ENCODE data around the gene ELAVL4. TPM values are rescaled to one million over a fixed set of nuclear protein-coding genes. Genes with fewer than 3 reads are reported as not detected.

Gene ELAVL4
- polyA plus RNA-seq, 3 donors: not detected

GRCh38 chr1:50181027-50181663 is 72.4 kb downstream of the ELAVL4 start:
- intact Hi-C loops (cut with micrococcal nuclease): no loop called here
- no peak overlapping the region for H3K4me2 ChIP-seq (replicated peaks; ENCODE audit: extremely low read depth, low read length, poor library complexity, severe bottlenecking)
- Mint-ChIP-seq H3K36me3 (no peaks in the 10 kb centered on the region), H3K4me1 (peaks cover 7% of the 10 kb centered on the region), H3K27me3 (ENCODE audit: low read depth in 3 of 3) (peaks cover 1 to 5% (median 3%) of the 10 kb centered on the region in 3 donors), H3K27ac (no peak overlapping the region), H3K4me3 (no peak overlapping the region), H3K9me3 (no peaks in the 10 kb centered on the region)
- no peak overlapping the region for H3K27ac ChIP-seq (ENCODE audit: low read depth in 1 of 2, low read length in 2 of 2)
- no peak overlapping the region for H3K4me3 ChIP-seq (replicated peaks in 1 of 3; ENCODE audit: low read depth in 2 of 3, low read length in 3 of 3)
- H2AFZ ChIP-seq (ENCODE audit: insufficient read depth, low read depth, low read length, poor library complexity, severe bottlenecking): no peak overlapping the region
- H3K79me2 ChIP-seq (ENCODE audit: insufficient read depth, low read length): no peaks in the 10 kb centered on the region
- H3K9ac ChIP-seq (ENCODE audit: insufficient read depth, low read length, poor library complexity, severe bottlenecking): no peak overlapping the region
- H3K4me1 ChIP-seq (ENCODE audit: control insufficient read depth in 1 of 2, insufficient read depth in 2 of 2, low read length in 2 of 2): peaks cover 0 to 4% of the 10 kb centered on the region in 2 donors
- 67% methylated on average over 2 of the region's 3 CpGs for WGBS (ENCODE audit: insufficient coverage)
- H3K27me3 ChIP-seq (ENCODE audit: control insufficient read depth in 2 of 2, insufficient read depth in 2 of 2, low read length in 2 of 2): no peaks in the 10 kb centered on the region
- no peaks in the 10 kb centered on the region for H3K9me3 ChIP-seq (replicated peaks in 1 of 2; ENCODE audit: control insufficient read depth in 1 of 2, insufficient read depth in 1 of 2, low read length in 2 of 2)
- no peaks in the 10 kb centered on the region for H4K20me1 ChIP-seq (ENCODE audit: insufficient read depth, low read length)
- no peak for DNase-seq
- no peak for TF ChIP-seq CTCF (IDR thresholded peaks at IDR 0.05)
- no peaks in the 10 kb centered on the region for H3K36me3 ChIP-seq (replicated peaks in 1 of 2; ENCODE audit: control insufficient read depth in 1 of 2, insufficient read depth in 2 of 2, low read length in 2 of 2)

GRCh38 chr1:50183378-50184133 is 74.8 kb downstream of the ELAVL4 start:
- Histone ChIP-seq H3K79me2 (ENCODE audit: insufficient read depth, low read length) (no peaks in the 10 kb centered on the region), H4K20me1 (ENCODE audit: insufficient read depth, low read length) (no peaks in the 10 kb centered on the region), H3K4me2 (replicated peaks; ENCODE audit: extremely low read depth, low read length, poor library complexity, severe bottlenecking) (no peak overlapping the region), H3K4me1 (ENCODE audit: control insufficient read depth in 1 of 2, insufficient read depth in 2 of 2, low read length in 2 of 2) (peaks cover 0 to 4% of the 10 kb centered on the region in 2 donors), H3K27ac (ENCODE audit: low read depth in 1 of 2, low read length in 2 of 2) (no peak overlapping the region), H2AFZ (ENCODE audit: insufficient read depth, low read depth, low read length, poor library complexity, severe bottlenecking) (no peak overlapping the region), H3K9me3 (replicated peaks in 1 of 2; ENCODE audit: control insufficient read depth in 1 of 2, insufficient read depth in 1 of 2, low read length in 2 of 2) (no peaks in the 10 kb centered on the region), H3K4me3 (replicated peaks in 1 of 3; ENCODE audit: low read depth in 2 of 3, low read length in 3 of 3) (no peak overlapping the region), H3K9ac (ENCODE audit: insufficient read depth, low read length, poor library complexity, severe bottlenecking) (no peak overlapping the region), H3K36me3 (replicated peaks in 1 of 2; ENCODE audit: control insufficient read depth in 1 of 2, insufficient read depth in 2 of 2, low read length in 2 of 2) (no peaks in the 10 kb centered on the region), H3K27me3 (ENCODE audit: control insufficient read depth in 2 of 2, insufficient read depth in 2 of 2, low read length in 2 of 2) (no peaks in the 10 kb centered on the region)
- WGBS (ENCODE audit: insufficient coverage): 12% methylated on average over 9 of the region's 12 CpGs
- DNase-seq: no peak
- peaks cover 1 to 7% (median 3%) of the 10 kb centered on the region in 3 donors for H3K27me3 Mint-ChIP-seq (ENCODE audit: low read depth in 3 of 3)
- peaks cover 7% of the 10 kb centered on the region for H3K4me1 Mint-ChIP-seq
- H3K36me3 Mint-ChIP-seq: no peaks in the 10 kb centered on the region
- no peaks in the 10 kb centered on the region for H3K9me3 Mint-ChIP-seq
- TF ChIP-seq CTCF (IDR thresholded peaks at IDR 0.05): no peak
- intact Hi-C loops (cut with micrococcal nuclease): no loop called here
- peak overlapping the region in 1 of 2 donors; percentile 69 for H3K4me3 Mint-ChIP-seq
- H3K27ac Mint-ChIP-seq: no peak overlapping the region

All from CD14-positive monocyte (primary cell).